GM19240 (cell line): ENCODE measurements around the gene PPFIA2.

Experiments used
- DNase-seq: peaks from one replicate; pipeline ENCODE4 v3.0.0; 2011; ENCODE audit warnings: low spot score; ENCODE audit not compliant: insufficient read length

PPFIA2 gene

GRCh38 chr12:81354327-81354932, 404.7 kb downstream of the PPFIA2 start:
- no peak for DNase-seq

- DNase-seq, result no peak
Measured at GRCh38 chr12:81350309-81350708, 408.8 kb downstream of the PPFIA2 start.

- no peak for DNase-seq
Measured at GRCh38 chr12:81347404-81347803, 411.7 kb downstream of the PPFIA2 start.

GRCh38 chr12:81340910-81341309, 418.2 kb downstream of the PPFIA2 start:
- DNase-seq, result no peak

GRCh38 chr12:81339071-81339470, 420.1 kb downstream of the PPFIA2 start:
- DNase-seq, result no peak

GRCh38 chr12:81337886-81338285, 421.3 kb downstream of the PPFIA2 start:
- no peak for DNase-seq

GRCh38 chr12:81333812-81334211, 425.3 kb downstream of the PPFIA2 start:
- no peak for DNase-seq

- DNase-seq, result no peak
Measured at GRCh38 chr12:81332054-81332453, 427.1 kb downstream of the PPFIA2 start.

GRCh38 chr12:81330480-81330879, 428.7 kb downstream of the PPFIA2 start:
- DNase-seq, result no peak

GRCh38 chr12:81329085-81329484, 430.1 kb downstream of the PPFIA2 start:
- DNase-seq, result no peak

- DNase-seq, result no peak
Measured at GRCh38 chr12:81327425-81327824, 431.7 kb downstream of the PPFIA2 start.

- no peak for DNase-seq
Measured at GRCh38 chr12:81325086-81325485, 434.1 kb downstream of the PPFIA2 start.

GRCh38 chr12:81314903-81315531, 444.1 kb downstream of the PPFIA2 start:
- DNase-seq, result no peak

- DNase-seq, result no peak
Measured at GRCh38 chr12:81303935-81304334, 455.2 kb downstream of the PPFIA2 start.

GRCh38 chr12:81300454-81300853, 458.7 kb downstream of the PPFIA2 start:
- no peak for DNase-seq

- no peak for DNase-seq
Measured at GRCh38 chr12:81297601-81298000, 461.5 kb downstream of the PPFIA2 start.

- DNase-seq, result no peak
Measured at GRCh38 chr12:81296556-81297305, 462.4 kb downstream of the PPFIA2 start.

GRCh38 chr12:81295251-81295650, 463.9 kb downstream of the PPFIA2 start:
- no peak for DNase-seq

GRCh38 chr12:81294325-81295190, 464.6 kb downstream of the PPFIA2 start:
- DNase-seq, result no peak

GRCh38 chr12:81288651-81289050, 470.5 kb downstream of the PPFIA2 start:
- no peak for DNase-seq

- no peak for DNase-seq
Measured at GRCh38 chr12:81284137-81284536, 475.0 kb downstream of the PPFIA2 start.
